Measurements from ENCODE around the gene C2CD5.
"Not testable (repeated sequence)": the region's sequence is repeated elsewhere in the genome, so short reads cannot be mapped to it uniquely, and the experiment has no call there.

Gene C2CD5

DNA sequence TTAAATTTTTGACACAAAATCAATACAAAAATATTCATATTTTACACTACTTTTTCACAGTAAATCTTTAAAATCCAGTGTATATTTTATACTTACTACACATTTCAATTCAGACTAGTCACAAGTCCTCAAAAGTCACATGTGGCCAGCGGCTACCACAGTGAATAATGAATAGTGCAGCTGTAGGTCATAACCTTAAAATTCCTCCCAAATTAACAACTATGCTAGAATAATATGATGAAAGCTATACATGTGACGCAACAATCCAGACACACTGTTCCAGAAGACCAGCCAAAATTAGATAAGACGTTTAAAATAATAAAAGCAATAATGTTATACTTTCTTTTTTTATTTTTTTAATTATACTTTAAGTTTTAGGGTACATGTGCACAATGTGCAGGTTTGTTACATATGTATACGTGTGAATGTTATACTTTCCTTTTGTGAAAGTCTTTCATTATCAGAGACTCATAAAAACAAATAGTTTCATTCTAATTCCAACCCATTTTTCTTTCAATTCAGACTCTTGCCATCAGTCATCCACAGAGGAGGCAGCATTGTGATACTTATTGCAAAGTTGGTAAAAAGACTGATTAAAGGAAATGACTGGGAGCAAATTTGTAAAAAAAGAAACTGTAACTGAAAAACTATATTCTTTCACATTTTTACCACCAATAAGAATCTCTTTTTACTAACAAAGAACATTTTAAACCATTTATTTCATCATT lies 67.0 kb downstream of the C2CD5 start:
- DNase-seq (ENCODE audit: low spot score), result no peak

- no peak for DNase-seq (ENCODE audit: low spot score)
Observed at GRCh38 chr12:22476133-22476532, 68.2 kb downstream of the C2CD5 start.

DNA sequence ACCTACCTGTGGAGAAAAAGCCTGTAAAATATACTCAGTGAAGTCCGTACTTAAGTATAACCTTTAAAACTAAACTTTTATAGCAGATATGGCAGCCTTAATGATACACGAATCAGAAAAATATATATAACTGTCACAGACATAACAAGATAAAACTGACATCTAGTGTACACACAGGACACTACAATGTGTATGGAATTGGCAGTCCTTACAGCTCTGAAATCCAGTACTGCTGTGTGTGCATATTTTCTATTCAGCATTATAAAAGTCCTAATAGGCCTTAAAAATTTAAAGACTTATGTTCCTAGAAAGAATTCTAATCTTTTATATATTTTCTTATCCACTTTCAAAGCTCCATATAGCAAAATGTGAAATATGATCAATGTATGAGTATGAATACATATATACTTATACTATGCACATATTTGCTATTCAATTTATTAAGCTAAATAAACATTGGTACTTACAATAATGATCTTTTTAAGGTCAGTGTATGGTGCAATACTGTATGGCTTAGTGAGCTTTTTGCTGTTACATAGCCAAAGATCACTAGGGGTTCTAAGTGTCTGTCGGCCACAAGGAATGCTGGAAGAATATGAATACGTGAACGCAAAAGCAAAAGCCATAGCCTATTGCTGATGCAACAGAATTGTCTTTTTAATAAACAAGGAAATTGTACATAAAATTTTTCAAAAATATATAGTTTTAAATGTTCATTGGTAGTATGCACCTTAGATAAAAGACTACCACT lies 69.2 kb downstream of the C2CD5 start:
- DNase-seq (ENCODE audit: low spot score), result no peak

- no peak for DNase-seq (ENCODE audit: low spot score)
Observed at GRCh38 chr12:22473212-22473611, 71.1 kb downstream of the C2CD5 start.

- DNase-seq (ENCODE audit: low spot score), result no peak
Observed at GRCh38 chr12:22467190-22467589, 77.2 kb downstream of the C2CD5 start.

- no peak for DNase-seq (ENCODE audit: low spot score)
Observed at GRCh38 chr12:22463306-22463705, 81.0 kb downstream of the C2CD5 start.

DNA sequence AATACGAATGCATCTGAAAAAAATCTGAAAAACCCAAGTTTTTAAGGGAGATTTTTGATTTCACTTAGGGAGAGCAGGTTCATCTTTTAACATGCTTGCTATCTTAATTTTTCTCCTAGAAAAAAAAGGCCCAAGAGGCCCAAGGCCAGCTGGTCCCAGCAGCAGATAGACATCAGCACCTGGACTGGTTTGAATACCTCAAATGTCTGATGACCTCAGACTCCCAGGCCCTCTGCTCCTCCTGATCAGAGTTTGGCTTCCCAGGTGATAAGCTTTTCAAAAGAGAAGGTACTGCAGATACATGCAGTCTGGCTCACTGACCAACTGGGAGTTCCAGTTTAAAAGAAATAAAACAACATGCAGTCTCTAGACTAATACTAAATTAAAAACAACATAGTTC lies 82.6 kb downstream of the C2CD5 start:
- DNase-seq (ENCODE audit: low spot score), result no peak

DNA sequence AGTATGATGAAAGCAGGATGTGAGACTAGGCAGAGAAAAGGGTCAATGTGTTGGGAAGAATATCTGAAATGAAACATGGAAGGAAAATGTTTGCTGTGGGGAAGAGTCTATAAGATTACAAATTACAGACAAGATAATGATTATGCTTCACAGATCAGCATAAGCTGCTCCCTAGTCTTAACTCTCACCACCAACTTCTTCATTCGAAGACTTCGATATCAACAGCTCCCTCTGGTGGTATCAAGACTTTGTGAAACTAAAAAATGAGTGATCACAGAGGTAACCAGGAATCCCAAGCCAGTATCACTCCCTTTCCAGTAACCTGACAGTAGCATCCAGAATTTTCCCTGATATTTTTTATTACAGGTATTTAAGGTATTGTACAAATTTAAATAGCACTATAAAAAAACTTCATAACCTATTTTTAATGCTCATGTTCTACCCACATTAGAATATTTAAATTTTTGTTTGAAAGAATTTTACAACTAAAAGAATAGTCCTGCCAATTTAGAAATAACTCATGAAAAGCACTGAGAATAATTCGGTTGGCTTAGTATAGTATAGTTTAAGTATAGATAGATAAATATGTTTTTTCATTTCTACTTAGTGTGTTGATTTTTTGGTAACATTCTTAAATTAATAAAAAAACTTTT lies 84.4 kb downstream of the C2CD5 start:
- peak; percentile 57 for DNase-seq (ENCODE audit: low spot score)

GRCh38 chr12:22458298-22458937 lies 85.9 kb downstream of the C2CD5 start:
- DNase-seq (ENCODE audit: low spot score), result no peak

- DNase-seq (ENCODE audit: low spot score), result no peak
Observed at GRCh38 chr12:22457085-22457484, 87.3 kb downstream of the C2CD5 start.

DNA sequence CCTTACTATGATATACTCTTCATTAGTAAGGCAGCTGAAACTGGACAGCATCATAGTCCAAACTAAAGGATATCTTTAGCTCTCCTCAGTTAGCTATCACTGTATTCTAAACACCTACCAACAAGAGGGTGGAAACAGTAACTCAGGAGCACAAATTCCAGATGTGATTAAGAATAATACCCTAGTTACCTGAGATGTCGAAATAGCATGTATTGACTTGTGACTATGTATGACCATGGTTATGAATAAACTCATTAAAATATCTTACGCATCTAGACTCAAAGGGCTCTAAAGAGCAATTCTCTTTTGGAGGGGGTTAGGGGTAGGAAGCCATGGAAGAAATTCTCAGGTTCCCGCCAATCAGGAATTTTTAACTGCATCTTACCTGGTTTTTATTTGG lies 90.8 kb downstream of the C2CD5 start:
- no peak for DNase-seq (ENCODE audit: low spot score)

GRCh38 chr12:22447223-22447622 lies 97.1 kb downstream of the C2CD5 start:
- DNase-seq (ENCODE audit: low spot score), result no peak

DNA sequence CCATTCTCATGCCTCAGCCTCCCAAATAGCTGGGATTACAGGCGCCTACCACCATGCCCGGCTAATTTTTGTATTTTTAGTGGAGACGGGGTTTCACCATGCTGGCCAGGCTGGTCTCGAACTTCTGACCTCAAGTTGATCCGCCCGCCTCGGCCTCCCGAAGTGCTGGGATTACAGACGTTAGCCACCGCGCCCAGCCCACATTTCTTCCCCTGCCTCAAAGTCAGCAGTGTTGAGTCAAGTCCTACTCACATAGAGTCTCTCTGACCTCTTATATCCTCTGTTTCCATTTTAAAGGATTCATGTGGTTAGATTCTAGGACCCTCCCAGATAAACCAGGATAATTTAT lies 100.1 kb downstream of the C2CD5 start:
- not testable (repeated sequence) for DNase-seq (ENCODE audit: low spot score)

DNA sequence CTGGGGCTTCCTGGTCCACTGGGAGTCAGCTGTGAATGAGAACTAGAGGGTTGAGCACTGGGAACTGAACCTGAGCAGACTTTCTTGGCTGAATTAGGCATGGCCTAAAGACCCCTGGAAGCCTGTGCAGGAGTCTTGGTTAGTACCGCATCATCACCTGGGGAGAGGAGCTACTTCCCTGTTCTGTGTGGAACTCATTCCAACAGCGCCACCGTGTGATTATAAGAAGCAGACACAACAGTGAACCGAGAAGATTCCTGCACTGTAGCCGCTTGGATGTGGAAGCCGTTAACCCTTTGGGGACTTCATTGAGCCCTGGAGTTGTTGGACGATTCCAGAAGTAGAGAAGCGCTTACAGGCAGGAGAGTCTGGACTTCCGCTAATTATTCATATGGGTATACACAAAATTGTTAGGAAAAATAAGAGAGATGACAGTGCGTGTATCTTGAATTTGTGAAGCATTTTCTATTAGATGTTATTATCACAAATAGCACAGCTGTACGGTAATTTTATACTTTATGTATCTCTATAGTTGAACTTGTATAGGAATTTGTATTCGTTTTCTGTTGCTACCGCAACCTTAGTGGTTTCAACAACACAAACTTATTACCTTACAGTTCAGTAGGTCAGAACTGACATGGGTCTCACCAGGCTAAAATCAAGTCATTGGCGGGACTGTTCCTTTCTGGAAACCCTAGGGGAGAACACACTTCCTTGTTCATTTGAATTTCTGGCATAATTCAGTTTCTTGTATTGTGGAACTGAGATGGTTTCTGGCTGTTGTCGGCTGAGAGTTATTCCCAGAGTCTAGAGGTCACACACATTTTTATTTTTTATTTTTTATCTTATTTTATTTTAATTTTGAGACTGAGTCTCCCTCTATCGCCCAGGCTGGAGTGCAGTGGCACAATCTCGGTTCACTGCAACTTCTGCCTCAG lies 100.7 kb downstream of the C2CD5 start:
- peak; percentile 70 for DNase-seq (ENCODE audit: low spot score)

GRCh38 chr12:22437031-22437806 lies 107.1 kb downstream of the C2CD5 start:
- DNase-seq (ENCODE audit: low spot score), result no peak

DNA sequence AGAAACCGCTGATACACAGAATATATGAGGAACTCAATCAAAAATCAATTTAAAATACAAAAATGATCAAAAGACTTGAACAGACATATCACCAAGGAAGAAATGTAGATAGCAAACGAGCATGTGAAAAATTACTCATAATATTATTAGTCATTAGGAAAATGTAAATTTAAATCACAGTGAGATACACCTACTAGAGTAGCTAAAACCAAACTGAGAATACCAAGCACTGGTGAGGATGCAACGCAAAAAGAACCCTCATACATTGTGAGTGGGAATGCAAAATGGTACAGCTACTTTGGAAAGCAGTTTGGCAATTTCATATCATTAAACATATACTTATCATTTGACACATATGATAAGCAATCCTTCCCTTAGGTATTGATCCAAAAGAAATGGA lies 108.8 kb downstream of the C2CD5 start:
- DNase-seq (ENCODE audit: low spot score), result no peak

GRCh38 chr12:22431693-22432251 lies 112.6 kb downstream of the C2CD5 start:
- no peak for DNase-seq (ENCODE audit: low spot score)

- no peak for DNase-seq (ENCODE audit: low spot score)
Observed at GRCh38 chr12:22416801-22417200, 127.5 kb downstream of the C2CD5 start.

DNA sequence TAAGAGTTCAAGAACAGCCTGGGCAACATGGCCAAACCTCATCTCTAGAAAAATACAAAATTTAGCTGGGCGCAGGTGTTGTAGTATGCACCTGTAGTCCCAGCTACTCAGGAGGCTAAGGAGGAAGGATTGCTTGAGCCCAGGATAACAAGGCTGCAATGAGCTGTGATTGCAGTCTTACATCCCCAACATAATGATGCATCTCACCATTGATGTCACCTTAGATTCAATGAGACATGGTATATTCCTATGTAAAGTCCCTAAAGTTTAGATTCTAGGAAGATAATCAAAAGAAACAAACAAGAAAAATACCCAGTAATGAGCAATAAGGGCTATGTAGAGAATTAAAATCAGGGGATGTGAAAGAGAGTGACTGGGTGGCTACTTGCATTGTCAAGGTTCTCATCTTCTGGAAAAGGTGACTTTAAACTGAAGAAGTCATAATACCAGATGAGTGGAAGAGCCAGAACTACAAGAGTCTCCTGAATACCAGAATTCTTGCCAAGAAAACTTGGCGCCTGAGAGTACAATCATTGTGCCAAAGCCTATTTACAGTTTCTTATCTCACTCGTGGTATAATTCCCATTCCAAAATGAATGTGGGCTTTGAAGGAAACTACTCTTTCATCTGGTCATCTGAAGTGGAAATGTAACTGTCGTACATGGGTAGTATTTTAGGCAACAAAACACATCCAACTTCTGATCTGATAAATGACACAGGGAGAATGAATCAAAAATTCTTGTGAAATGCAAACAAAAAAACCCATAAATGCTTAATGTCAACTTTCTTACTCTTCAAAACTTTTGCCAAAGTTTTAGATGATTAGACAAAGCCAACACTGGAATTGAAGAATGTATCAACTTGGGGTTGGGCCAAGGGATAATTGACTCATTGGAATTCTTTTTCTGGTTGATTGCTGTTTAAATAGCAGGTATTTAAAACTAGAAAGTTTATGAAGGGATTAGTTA lies 128.7 kb downstream of the C2CD5 start:
- DNase-seq (ENCODE audit: low spot score), result no peak

All from globus pallidus (tissue), 1 donor.